ENCODE measurements around the gene PRR5.

PRR5 gene

DNA sequence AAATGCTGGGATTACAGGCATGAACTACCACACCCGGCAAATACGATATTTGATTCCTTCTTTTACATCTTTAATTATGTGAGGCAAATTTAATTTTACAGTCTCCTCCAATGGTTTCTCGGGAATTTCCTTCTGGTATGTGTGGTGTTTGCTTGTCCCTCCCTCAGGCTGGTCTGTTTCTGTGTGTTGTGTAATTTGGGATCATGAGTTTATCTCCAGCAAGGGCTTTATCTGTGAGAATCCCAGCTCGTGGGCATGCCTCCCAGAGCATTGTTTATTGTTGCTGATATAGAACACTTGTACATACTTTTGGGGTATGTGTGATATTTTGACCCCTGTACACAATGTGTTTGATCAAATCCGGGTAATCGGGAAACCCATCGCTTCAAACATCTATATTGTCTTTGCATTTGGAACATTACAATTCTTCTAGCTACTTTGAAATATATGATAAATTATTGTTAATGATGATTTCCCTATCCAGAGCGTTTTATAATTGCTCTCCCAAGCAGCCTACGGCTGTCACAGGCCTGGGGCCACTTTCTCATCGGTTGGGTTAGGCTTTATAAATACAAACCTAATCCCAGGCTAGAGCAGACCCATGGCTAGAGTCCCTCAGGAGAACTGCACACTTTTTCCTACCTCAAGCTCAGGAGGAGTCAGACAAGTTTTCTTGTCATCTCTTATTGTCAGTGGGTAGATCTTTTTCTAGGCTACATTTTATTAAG lies 15.0 kb upstream of the PRR5 start:
- no peak for DNase-seq (ENCODE audit: low read depth)

DNA sequence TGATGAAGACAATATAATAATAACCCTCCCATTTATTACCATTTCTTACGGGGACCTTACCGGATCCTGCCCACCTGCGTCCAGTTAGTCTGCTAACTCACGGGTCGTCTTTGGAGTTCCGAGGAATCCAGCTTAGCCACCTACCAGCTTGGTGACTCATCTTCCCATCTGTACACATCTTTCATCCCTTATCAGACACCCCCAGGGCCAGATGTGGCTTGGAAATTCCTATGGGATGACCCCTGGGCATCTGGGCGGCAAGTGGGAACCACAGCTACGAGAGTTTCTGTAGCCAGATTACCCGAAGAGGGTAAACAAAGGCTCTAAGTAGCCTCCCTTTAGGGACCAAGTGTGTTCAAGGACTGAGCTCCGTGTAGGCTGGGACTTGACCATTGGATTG lies 12.8 kb upstream of the PRR5 start:
- no peak overlapping the region for H3K4me3 ChIP-seq (ENCODE audit: low read depth, low read length)
- no peak for DNase-seq (ENCODE audit: low read depth)

More for the DNA sequence above, 15.0 kb upstream of the PRR5 start:
- H3K4me3 ChIP-seq (ENCODE audit: low read depth, low read length) = no peak overlapping the region

DNA sequence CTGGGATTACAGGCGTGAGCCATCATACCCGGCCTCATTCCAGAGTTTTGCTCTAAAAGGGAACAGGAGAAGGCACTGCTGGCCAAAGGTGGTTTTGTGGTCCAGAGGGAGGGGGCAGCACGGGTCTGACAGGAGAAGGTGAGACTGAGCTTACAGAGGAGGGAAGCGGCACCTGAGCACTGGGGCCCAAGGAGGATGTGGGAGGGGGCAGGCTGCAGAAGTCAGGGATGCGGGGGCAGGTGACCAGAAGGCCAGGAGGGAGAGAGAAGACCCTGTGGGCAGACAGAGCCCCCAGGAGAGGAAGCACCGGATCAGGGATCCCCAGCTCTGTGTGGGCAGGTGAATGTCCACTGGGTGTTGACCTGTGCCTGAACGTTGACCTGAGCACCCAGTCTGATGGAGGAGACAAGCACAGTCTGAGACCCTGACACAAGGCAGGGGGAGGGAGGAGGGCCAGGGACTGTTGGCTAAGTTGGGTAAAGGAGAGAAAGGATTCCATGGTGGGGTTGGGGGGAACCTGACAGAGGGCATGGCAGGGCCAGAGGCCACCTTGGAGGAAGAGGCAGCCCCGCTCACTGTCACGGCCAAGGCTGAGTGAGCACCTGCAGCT lies 12.0 kb upstream of the PRR5 start:
- no peak overlapping the region for H3K4me3 ChIP-seq (ENCODE audit: low read depth, low read length)
- no peak for DNase-seq (ENCODE audit: low read depth)

DNA sequence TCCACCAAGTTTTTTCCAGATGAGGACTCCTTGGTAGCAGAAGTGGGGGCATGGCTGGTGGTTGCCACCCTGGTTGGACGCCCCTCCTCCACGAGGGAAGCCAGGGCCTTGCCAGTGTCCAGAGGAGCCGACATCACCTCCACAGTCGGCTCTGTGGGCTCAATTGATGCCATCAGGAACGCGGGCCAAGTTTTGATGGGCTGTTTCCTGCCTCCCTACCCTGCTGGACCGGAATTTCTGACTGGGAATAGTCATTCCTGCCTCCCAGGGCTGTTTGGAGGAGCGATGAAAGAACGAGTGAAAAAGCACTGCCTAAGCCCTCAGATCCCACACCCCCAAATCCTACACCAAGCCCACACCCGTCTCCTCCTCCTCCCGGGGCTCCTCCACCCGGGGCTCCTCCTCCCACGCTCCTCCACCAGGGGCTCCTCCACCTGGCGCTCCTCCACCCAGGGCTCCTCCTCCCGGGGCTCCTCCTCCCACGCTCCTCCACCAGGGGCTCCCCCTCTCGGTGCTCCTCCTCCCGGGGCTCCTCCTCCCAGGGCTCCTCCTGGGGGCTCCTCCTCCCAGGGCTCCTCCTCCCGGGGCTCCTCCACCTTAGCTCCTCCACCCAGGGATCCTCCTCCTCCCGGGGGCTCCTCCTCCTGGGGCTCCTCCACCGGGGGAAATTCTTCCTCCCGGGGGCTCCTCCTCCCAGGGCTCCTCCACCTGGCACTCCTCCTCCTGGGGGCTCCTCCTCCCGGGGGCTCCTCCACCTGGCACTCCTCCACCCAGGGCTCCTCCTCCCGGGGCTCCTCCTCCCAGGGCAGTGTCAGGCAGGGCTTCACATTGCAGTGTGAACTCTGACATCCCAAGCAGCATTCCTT lies 10.0 kb upstream of the PRR5 start:
- DNase-seq (ENCODE audit: low read depth) = no peak
- H3K4me3 ChIP-seq (ENCODE audit: low read depth, low read length) = no peak overlapping the region

DNA sequence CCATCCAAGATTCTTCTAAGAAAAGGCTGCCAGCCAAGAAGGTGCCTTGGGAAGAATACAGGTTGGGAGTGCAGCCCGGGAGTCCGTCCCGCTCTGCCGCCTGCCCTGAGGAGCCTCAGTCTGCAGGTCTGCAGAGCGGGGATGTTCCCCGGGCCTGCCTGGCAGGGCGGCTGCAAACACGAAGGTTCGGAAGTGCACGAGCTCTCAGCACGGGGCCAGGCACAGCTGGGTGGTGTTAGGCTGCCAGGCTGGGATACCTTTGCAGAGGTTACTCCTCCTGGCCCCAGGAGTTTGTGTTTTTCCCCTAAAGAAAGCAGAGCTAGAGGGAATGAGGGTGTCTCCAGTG lies 9.4 kb upstream of the PRR5 start:
- DNase-seq (ENCODE audit: low read depth) = no peak
- H3K4me3 ChIP-seq (ENCODE audit: low read depth, low read length) = no peak overlapping the region

DNA sequence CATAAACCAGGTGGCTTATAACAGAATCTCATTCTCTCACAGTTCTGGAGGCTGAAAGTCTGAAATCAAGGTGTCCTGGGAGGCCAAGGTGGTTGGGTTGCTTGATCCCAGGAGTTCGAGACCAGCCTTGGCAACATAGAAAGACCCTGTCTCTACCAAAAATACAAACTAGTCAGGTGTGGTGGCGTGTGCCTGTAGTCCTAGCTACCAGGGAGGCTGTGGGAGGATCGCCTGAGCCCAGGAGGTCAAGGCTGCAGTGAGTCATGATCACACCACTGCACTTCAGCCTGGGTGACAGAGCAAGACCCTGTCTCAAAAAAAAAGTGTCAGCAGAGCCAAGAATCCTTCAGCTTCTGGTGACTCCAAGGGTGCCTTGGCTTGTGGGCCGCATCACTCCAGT lies 8.9 kb upstream of the PRR5 start:
- H3K4me3 ChIP-seq (ENCODE audit: low read depth, low read length) = no peak overlapping the region
- no peak for DNase-seq (ENCODE audit: low read depth)

DNA sequence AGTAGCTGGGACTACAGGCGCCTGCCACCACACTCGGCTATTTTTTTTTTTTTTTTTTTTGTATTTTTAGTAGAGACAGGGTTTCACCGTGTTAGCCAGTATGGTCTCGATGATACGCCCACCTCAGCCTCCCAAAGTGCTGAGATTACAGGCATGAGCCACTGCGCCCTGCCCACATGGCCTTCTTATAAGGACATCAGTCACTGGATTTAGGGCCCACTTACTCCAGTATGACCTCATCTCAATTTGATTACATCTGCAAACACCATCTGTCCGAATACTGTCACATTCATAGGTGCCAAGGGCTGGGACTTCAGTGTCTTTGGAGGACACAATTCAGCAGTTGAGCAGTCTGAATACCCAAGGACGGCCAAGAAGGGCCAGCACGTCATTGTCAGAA lies 8.2 kb upstream of the PRR5 start:
- DNase-seq (ENCODE audit: low read depth) = no peak
- H3K4me3 ChIP-seq (ENCODE audit: low read depth, low read length) = no peak overlapping the region

DNA sequence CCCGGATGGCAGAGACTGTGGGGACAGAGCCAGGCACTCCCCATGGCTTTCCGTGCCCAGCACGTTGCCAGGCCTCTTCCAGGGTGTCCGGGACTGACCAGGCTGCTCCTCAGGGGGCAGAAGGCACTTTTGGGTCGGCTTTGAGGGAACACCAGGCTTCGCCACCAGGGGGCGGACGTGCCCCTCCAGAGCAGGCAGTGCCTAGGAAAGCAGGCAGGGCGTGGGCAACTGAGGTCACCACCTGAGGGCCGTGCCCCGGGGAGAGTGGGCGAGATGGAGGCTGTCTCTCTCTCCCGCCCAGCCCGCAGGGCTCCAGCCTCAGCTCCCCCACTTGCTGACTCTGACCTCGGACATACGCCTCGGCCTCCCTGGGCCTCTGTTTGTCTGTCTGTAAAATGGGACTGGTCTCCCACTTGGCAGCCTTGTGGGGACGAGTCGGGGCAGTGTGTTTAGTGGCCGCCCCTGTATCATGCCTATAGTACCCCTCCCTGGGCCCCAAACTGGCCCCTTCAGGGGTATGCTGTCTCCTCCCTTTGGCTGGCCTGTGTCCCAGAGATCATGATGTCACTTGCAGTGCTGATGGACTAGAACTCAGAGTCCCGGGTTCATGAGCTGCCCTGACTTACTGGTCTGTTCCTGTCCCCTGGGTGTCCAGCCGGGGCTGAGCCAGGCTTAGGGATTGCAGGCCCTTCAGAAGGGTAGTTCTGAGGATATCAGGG lies 4.4 kb upstream of the PRR5 start:
- DNase-seq (ENCODE audit: low read depth) = no peak
- no peak overlapping the region for H3K4me3 ChIP-seq (ENCODE audit: low read depth, low read length)

DNA sequence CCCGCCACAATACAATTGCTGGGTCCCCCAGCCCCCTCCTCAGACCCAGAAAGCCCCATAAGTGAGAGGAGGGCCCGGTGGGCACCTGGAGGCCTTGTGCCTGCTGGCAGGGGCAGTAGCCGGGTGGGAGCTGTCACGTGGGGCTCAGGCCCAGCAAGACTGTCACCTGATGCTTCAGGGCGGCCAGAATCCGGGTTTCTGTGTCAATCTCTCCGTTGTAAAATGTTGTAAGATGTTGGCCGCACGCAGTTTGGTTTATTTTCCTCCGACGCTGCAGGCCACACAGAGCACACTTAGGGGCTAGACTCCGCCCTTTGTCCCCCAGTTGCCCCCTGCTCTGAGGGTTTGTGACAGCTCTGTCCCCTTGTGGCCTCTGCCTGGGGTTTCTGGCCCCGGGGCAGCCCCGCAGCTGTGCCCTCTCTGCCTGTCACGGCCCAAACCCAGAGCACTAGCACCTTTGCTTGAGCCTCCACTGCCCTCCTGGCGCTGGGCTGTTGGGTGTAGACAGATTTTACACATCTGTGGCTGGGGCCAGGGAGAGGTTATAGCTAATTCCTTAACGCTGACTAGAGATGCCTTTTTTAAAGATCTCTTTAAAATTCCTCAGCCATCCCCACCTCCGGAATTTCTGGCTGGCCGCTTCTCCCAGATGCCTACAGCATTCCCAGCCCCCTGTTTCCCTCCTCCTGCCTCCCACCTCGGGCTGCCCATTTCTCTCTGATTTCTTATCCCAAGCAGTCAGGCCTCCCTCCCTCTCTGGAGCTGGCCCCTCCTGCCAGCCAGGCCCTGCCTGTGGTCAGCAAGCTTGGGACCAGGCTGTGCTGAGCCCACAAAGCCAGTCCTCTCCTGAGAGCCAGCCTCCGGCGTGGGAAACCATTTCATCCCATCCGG lies 3.2 kb upstream of the PRR5 start:
- H3K4me3 ChIP-seq (ENCODE audit: low read depth, low read length) = no peak overlapping the region
- peak; percentile 56 for DNase-seq (ENCODE audit: low read depth)

DNA sequence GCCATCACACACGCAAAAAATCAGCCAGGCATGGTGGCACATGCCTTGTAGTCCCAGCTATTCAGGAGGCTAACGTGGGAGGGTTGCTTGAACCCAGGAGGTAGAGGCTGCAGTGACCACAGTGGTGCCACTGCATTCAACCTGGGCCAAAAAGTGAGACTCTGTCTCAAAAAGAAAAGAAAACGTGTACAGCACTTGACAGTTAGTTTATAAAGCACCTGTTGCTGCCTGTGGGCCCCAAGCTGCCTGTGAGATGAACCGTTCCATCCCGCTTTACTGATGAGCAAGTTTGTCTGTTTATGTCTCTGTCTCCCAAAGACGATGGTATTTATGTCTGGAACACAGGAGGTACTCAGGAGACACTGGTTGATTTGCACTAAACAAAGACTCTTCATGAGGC lies 1.5 kb upstream of the PRR5 start:
- DNase-seq (ENCODE audit: low read depth) = no peak
- no peak overlapping the region for H3K4me3 ChIP-seq (ENCODE audit: low read depth, low read length)

DNA sequence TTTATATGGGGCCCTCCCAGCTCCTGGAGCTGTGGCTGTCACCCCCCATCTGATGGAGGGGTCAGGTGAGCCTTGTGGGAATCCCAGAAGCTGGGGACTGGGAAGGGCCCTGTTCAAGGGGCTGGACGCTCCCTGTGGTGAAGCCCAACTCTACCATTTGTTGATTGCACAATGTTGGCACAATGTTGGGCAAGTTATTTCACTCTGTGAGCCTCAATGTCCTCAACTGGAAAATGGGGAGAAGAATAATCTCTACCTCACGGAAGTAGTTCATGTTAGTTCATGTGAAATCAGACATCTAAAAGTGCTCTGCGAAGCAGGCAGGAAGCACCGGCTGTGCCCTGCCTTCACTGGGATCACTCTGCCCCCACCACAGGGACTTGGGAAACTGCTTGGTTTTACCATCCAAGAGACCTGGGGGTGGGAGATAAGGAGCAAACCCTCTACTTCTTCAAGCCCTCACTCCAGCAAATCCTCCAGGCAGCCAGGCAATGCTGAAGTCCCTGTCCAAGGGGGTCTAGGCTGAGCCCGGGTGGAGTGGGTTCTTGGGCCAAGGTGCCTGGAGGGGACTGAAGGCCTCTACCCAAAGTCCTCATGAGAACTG lies 715 bp upstream of the PRR5 start:
- no peak for DNase-seq (ENCODE audit: low read depth)
- H3K4me3 ChIP-seq (ENCODE audit: low read depth, low read length) = no peak overlapping the region

DNA sequence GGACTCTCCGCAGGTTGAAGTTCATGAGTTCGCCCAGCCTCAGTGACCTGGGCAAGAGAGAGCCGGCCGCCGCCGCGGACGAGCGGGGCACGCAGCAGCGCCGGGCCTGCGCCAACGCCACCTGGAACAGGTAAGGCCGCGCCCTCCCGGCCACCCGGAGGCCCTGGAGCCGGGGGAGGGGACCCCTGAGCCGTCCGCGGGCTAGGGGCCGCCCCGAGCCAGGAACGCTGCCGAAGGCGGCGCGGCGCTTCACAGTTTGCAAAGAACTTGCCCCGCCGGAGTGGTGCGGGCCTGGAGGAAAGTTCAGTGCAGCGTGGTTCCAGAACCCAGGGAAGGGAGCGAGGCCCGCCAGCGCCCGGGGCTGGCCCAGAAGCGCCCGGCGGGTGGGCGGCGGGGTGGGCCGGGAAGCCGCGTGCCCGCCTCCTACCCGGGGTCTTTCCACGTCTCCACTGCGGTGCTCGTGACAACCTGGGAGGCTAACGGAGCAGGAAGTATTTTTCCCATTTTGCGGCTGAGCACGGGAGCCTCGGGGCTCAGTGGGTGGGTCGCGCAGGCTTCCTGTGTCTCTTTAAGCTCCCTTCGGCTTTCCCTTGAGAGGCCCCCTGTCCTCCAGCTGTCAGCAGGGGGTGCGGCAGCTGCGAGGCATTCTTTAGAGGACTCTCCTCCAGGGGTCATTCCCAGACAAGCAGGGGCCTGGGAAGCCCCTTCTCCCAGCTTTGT lies 635 bp downstream of the PRR5 start:
- H3K4me3 ChIP-seq (ENCODE audit: low read depth, low read length) = peak overlapping the region; percentile 64
- no peak for DNase-seq (ENCODE audit: low read depth)

DNA sequence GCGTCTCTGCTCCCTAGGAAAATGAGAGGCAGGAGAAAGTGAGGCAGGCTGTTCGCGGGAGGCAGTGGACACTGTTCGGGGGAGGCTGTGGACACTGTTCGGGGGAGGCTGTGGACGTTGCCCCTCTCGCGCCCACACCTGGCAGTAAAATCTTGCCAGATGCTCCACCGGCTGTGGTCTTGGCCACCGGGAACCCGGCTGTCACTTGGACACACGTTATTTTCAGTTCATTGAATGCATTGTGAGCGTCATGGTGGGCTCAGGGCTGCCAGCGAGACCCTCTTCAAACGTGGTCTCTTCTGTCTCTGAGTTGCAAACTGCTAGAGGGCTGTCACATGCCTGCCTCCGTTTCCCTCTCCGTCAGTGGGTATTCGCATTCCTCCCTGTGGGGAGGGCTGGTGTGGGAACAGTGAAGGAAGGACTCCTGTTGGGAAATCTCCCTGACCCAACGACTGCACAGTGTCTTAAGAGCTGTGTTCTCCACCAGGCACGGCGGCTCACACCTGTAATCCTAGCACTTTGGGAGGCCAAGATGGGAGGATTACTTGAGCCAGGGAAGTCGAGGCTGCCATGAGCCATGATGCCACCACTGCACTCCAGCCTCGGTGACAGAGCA lies 1.4 kb downstream of the PRR5 start:
- DNase-seq (ENCODE audit: low read depth) = no peak
- peak overlapping the region; percentile 64 for H3K4me3 ChIP-seq (ENCODE audit: low read depth, low read length)

DNA sequence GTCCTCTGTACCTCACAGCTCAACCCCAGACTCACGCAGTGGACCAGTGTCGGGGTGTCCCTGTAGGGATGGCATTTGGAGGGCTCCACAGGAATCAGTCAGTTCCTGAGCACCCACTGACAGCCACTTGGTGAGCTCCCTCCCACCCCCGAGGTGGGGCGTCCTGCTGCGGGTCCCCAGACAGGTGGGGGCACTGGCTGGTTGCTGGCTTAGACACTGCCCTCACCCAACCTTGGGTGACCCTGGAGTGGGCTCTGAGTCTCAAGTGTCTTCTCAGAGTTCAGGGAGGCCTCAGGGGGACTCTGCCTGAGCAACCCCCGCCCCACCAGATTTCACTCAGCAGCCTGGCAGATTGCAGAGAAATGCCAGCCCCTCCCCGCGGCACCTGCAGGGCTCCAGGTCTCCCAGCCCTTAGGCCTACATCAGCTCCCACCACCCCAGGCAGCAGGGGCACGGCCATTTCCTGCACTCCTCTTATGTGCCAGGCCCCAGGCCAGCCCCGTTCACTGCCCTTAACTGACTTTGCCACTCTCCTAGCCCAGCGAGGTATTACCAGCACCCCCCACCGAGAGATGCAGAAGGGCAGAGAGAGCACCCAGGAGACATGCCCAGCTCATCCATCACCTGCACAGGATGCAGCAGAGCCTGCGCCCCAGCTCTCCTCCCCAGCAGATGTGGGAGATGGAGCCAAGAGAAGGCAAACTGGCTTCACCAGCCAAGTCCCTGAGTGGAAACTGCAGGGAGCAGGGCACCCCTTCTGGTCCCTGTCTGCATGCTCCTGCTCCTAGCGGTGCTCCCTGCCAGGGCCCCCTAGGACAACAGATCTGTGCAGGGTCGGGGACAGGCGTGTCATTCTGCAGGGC lies 2.4 kb downstream of the PRR5 start:
- no peak for DNase-seq (ENCODE audit: low read depth)
- no peak overlapping the region for H3K4me3 ChIP-seq (ENCODE audit: low read depth, low read length)

DNA sequence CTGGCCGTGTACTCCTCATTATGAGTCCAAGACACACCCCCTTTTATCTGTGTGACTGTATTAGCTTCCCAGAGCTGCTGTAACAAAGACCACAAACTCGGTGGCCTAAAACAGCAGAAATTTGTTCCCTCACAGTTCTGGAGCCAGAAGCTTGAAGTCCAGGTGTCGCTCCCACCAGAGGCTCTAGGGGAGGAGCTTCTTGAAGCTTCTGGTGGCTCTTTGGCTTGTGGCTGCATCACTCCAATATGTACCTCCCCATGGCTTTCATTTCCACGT lies 3.0 kb downstream of the PRR5 start:
- H3K4me3 ChIP-seq (ENCODE audit: low read depth, low read length) = no peak overlapping the region
- DNase-seq (ENCODE audit: low read depth) = no peak

DNA sequence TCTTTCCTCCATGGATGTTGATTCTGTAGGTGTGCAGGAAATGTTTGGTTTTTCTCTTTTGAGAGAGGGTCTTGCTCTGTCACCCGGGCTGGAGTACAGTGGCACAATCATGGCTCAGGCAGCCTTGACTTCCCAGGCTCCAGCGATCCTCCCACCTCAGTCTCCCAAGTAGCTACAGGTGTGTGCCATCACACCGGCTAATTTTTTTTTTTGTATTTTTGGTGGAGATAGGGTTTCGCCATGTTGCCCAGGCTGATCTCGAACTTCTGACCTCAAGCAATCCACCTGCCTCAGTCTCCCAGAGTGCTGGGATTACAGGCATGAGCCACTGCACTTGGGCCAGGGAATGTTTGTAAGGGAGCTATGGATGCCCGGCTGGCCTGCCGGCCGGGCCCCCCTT lies 4.5 kb downstream of the PRR5 start:
- no peak overlapping the region for H3K4me3 ChIP-seq (ENCODE audit: low read depth, low read length)
- no peak for DNase-seq (ENCODE audit: low read depth)

DNA sequence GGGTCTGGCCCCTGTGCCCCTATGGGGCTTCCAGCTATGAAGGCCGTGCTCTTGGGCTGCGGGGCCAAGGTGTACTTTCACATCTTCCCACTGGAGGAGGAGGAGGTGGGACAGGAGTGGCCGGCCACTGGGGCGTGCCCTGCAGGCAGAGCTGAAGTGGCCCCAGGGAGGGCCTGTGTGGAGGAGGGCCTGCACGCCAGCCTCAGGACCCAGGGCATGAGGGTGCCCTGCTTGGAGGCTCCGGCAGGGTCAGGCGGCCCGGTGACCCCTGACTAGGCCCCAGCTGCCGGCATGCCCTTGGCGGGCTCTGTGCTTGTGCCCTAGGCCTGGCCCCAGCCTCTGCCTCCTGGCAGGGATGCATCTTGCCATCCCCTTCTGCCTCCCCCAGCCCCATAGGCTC lies 5.2 kb downstream of the PRR5 start:
- DNase-seq (ENCODE audit: low read depth) = no peak
- H3K4me3 ChIP-seq (ENCODE audit: low read depth, low read length) = no peak overlapping the region
